HCT116 (cell line): ENCODE data around the gene PRKG1. TPM values are rescaled to one million over a fixed set of nuclear protein-coding genes. Genes with fewer than 3 reads are reported as not detected.

ENCODE experiments used
- ATAC-seq: fragments of 200-7000 bp; cut with Tn5 transposase; 2 replicates; pipeline ENCODE4 v1.9.1; 2020; ENCODE audit warnings: mild to moderate bottlenecking, moderate library complexity
- BruUV-seq: library from RNA; stranded (reverse); fragments of 400-500 nt; replicated peaks from 2 replicates; lab custom pipeline; 2021; lab: Mats Ljungman, UMichigan
- CTCF ChIA-PET: fragments of 300-600 bp; sonication (Branson Sonifier 250); formaldehyde crosslinking; loops from one replicate; lab custom pipeline; 2021; ENCODE audit warnings: antibody characterized with exemption; lab: Charles Lee
- POLR2A ChIA-PET: fragments of 300-600, 350-600 bp; sonication (Branson Sonifier 250); formaldehyde crosslinking; loops from one replicate; lab custom pipeline; 2021; ENCODE audit warnings: antibody characterized with exemption; lab: Charles Lee
- RAD21 ChIA-PET, 2 experiments: fragments of 300-600 bp; sonication (Branson Sonifier 250); formaldehyde crosslinking; loops; one replicate each; lab custom pipeline; 2023; ENCODE audit warnings: low total read pairs in 2 of 2; ENCODE audit not compliant: uncharacterized antibody in 2 of 2, unreplicated experiment in 2 of 2, low non-redundant PET in 1 of 2; lab: Charles Lee
- DNase-seq: peaks from one replicate; pipeline ENCODE4 v3.0.0-alpha.2; 2010; ENCODE audit warnings: low read depth, low spot score
- H2AFZ ChIP-seq: fragments of 200-600 bp; shearing (Covaris generic), sonication (generic); 2 replicates; pipeline ENCODE4 v1.6.1; 2017; ENCODE audit warnings: low read depth, mixed run types, mixed read lengths, antibody characterized with exemption, low read length; ENCODE audit not compliant: poor library complexity, severe bottlenecking
- H3K27ac ChIP-seq: 2 replicates; pipeline ENCODE4 v1.5.1; 2012; ENCODE audit warnings: low read depth, low read length
- H3K27me3 ChIP-seq: fragments of 200-600 bp; sonication (generic); 2 replicates; pipeline ENCODE4 v1.6.1; 2016; ENCODE audit warnings: mixed run types, low read length, mixed read lengths; ENCODE audit not compliant: insufficient read depth
- H3K36me3 ChIP-seq, 2 experiments: fragments of 200-500 bp in 1 of 2; fragments of 200-600 bp in 1 of 2; sonication (Bioruptor generic) in 1 of 2; sonication (generic) in 1 of 2; 2 replicates each; pipeline versions ENCODE4 v1.5.1 to v1.6.1; 2014 to 2016; ENCODE audit warnings: low read length in 2 of 2, inconsistent platforms in 1 of 2, mixed read lengths in 1 of 2, mixed run types in 1 of 2; ENCODE audit not compliant: insufficient read depth in 2 of 2, control insufficient read depth in 1 of 2
- H3K4me1 ChIP-seq, 2 experiments: fragments of 200-600 bp in 1 of 2; sonication (generic) in 1 of 2; 2 replicates each; pipeline versions ENCODE4 v1.5.1 to v1.6.1; 2012 to 2017; ENCODE audit warnings: low read length in 2 of 2, inconsistent platforms in 1 of 2, mild to moderate bottlenecking in 1 of 2, mixed read lengths in 1 of 2, mixed run types in 1 of 2, moderate library complexity in 1 of 2; ENCODE audit not compliant: insufficient read depth in 2 of 2, control insufficient read depth in 1 of 2
- H3K4me2 ChIP-seq: fragments of 200-600 bp; sonication (generic); 2 replicates; pipeline ENCODE4 v1.6.1; 2017; ENCODE audit warnings: mixed run types, low read length, mixed read lengths
- H3K4me3 ChIP-seq, 2 experiments: fragments of 200-600 bp in 1 of 2; sonication (generic) in 1 of 2; replicated peaks in 1 of 2; 2 replicates each; pipeline ENCODE4 v1.5.1; 2011 to 2016; ENCODE audit warnings: low read length in 2 of 2, control low read depth in 1 of 2, low read depth in 1 of 2, mild to moderate bottlenecking in 1 of 2, mixed read lengths in 1 of 2, mixed run types in 1 of 2
- H3K79me2 ChIP-seq: fragments of 200-600 bp; sonication (generic); 2 replicates; pipeline ENCODE4 v1.6.1; 2017; ENCODE audit warnings: mild to moderate bottlenecking, mixed run types, low read length, moderate library complexity, mixed read lengths; ENCODE audit not compliant: insufficient read depth
- H3K9ac ChIP-seq: fragments of 200-600 bp; sonication (generic); 2 replicates; pipeline ENCODE4 v1.6.1; 2016; ENCODE audit warnings: low read length, mixed read lengths
- H3K9me2 ChIP-seq: fragments of 200-600 bp; sonication (generic), shearing (Covaris generic); 2 replicates; pipeline ENCODE4 v1.6.1; 2017; ENCODE audit warnings: mixed run types, mild to moderate bottlenecking, moderate library complexity; ENCODE audit not compliant: insufficient read depth
- H3K9me3 ChIP-seq, 2 experiments: fragments of 200-500 bp in 1 of 2; fragments of 200-600 bp in 1 of 2; sonication (Bioruptor generic) in 1 of 2; sonication (generic) in 1 of 2; 2 replicates each; pipeline ENCODE4 v1.6.1; 2014 to 2017; ENCODE audit warnings: low read length in 2 of 2, mixed read lengths in 2 of 2, inconsistent platforms in 1 of 2, low read depth in 1 of 2, mild to moderate bottlenecking in 1 of 2, mixed run types in 1 of 2, moderate library complexity in 1 of 2; ENCODE audit not compliant: control insufficient read depth in 1 of 2, insufficient read depth in 1 of 2
- H4K20me1 ChIP-seq: fragments of 200-600 bp; sonication (generic), shearing (Covaris generic); 2 replicates; pipeline ENCODE4 v1.6.1; 2017; ENCODE audit warnings: mixed run types, mild to moderate bottlenecking, moderate library complexity; ENCODE audit not compliant: insufficient read depth
- CBX3 ChIP-seq: IDR thresholded peaks from 2 replicates; pipeline ENCODE4 v1.6.1; 2012; ENCODE audit warnings: low read depth
- EGR1 ChIP-seq: IDR thresholded peaks from 2 replicates; pipeline ENCODE4 v1.6.1; 2012; ENCODE audit warnings: low read depth
- ELF1 ChIP-seq: IDR thresholded peaks from 2 replicates; pipeline ENCODE4 v1.6.1; 2012; ENCODE audit warnings: low read depth, borderline replicate concordance
- EZH2phosphoT487 ChIP-seq: fragments of 200-600 bp; IDR thresholded peaks from 2 replicates; pipeline ENCODE4 v1.6.1; 2018; ENCODE audit warnings: antibody characterized with exemption, borderline replicate concordance
- JUND ChIP-seq: IDR thresholded peaks from 2 replicates; pipeline ENCODE4 v1.6.1; 2012
- SIN3A ChIP-seq: IDR thresholded peaks from 2 replicates; pipeline ENCODE4 v1.6.1; 2012; ENCODE audit warnings: low read depth
- TCF7L2 ChIP-seq: IDR thresholded peaks from 2 replicates; pipeline ENCODE4 v1.7.0; 2011; ENCODE audit warnings: borderline replicate concordance, inconsistent platforms; ENCODE audit not compliant: insufficient read depth, insufficient read length; ENCODE audit errors: extremely low read depth
- intact Hi-C: fragments of 100-400 bp; cut with micrococcal nuclease; formaldehyde crosslinking; loops from 2 replicates; pipeline ENCODE4 v1.10.0; 2022
- total RNA-seq: library from RNA; stranded (reverse); gene quantifications from one replicate; pipeline ENCODE4 v1.2.1, GENCODE V29; 2021; ENCODE audit not compliant: unreplicated experiment
- TF ChIP-seq, protein P1 (sequence below): IDR thresholded peaks from 2 replicates; pipeline ENCODE4 v1.6.1; 2011; ENCODE audit warnings: mild to moderate bottlenecking, low read length, moderate library complexity; ENCODE audit not compliant: insufficient replicate concordance; ENCODE audit errors: extremely low read depth
- TF ChIP-seq, protein P2 (sequence below): IDR thresholded peaks from 2 replicates; pipeline ENCODE4 v1.6.1; 2012
- TF ChIP-seq, protein P3 (sequence below), 3 experiments: fragments of 200-600 bp in 1 of 3; sonication (generic) in 1 of 3; IDR thresholded peaks in 2 of 3; conservative IDR thresholded peaks in 1 of 3; 2 replicates each; pipeline ENCODE4 v1.5.1; 2012 to 2017; ENCODE audit warnings: low read depth in 2 of 3, low read length in 2 of 3, antibody characterized with exemption in 1 of 3, borderline replicate concordance in 1 of 3, control low read depth in 1 of 3, mild to moderate bottlenecking in 1 of 3, mixed read lengths in 1 of 3, mixed run types in 1 of 3, moderate library complexity in 1 of 3; ENCODE audit not compliant: insufficient read depth in 1 of 3

The PRKG1 gene
- total RNA-seq, 1 experiment from 2014 or later, result 1.4 TPM

DNA sequence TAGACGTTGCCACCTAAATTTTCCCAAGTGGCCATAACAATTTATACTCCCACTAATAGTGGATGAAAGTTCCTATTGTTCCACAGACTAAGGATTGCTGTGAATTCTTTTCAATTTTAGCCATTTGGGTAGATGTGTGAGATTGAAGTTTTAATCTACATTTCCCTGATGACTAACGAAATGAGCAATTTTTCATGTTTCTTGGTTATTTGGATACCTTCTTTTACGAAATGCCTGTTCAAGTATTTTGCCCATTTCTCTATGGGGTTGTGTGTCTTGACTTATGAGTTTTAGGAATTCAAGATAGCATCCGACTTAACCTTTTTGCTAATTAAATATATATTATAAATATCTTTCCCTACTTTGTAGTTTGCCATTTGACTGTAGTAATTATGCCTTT is 16.4 kb upstream of the PRKG1 start:
- no peaks in the 10 kb centered on the region for H3K79me2 ChIP-seq
- TF ChIP-seq CBX3 (no peak), JUND (no peak), SIN3A (no peak), EZH2phosphoT487 (no peak), ELF1 (no peak), EGR1 (no peak), TCF7L2 (no peak)
- TF ChIP-seq, protein P1, sequence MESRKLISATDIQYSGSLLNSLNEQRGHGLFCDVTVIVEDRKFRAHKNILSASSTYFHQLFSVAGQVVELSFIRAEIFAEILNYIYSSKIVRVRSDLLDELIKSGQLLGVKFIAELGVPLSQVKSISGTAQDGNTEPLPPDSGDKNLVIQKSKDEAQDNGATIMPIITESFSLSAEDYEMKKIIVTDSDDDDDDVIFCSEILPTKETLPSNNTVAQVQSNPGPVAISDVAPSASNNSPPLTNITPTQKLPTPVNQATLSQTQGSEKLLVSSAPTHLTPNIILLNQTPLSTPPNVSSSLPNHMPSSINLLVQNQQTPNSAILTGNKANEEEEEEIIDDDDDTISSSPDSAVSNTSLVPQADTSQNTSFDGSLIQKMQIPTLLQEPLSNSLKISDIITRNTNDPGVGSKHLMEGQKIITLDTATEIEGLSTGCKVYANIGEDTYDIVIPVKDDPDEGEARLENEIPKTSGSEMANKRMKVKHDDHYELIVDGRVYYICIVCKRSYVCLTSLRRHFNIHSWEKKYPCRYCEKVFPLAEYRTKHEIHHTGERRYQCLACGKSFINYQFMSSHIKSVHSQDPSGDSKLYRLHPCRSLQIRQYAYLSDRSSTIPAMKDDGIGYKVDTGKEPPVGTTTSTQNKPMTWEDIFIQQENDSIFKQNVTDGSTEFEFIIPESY, result no peak
- TF ChIP-seq, protein P2, sequence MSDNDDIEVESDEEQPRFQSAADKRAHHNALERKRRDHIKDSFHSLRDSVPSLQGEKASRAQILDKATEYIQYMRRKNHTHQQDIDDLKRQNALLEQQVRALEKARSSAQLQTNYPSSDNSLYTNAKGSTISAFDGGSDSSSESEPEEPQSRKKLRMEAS, result no peak
- TF ChIP-seq, protein P3, sequence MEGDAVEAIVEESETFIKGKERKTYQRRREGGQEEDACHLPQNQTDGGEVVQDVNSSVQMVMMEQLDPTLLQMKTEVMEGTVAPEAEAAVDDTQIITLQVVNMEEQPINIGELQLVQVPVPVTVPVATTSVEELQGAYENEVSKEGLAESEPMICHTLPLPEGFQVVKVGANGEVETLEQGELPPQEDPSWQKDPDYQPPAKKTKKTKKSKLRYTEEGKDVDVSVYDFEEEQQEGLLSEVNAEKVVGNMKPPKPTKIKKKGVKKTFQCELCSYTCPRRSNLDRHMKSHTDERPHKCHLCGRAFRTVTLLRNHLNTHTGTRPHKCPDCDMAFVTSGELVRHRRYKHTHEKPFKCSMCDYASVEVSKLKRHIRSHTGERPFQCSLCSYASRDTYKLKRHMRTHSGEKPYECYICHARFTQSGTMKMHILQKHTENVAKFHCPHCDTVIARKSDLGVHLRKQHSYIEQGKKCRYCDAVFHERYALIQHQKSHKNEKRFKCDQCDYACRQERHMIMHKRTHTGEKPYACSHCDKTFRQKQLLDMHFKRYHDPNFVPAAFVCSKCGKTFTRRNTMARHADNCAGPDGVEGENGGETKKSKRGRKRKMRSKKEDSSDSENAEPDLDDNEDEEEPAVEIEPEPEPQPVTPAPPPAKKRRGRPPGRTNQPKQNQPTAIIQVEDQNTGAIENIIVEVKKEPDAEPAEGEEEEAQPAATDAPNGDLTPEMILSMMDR (IDR thresholded peaks at IDR 0.05 in 2 of 3, conservative IDR thresholded peaks at IDR 0.05 in 1 of 3; ENCODE audit: borderline replicate concordance in 1 of 3, insufficient read depth in 1 of 3, low read depth in 2 of 3, low read length in 2 of 3), result no peak
- TF ChIP-seq, all 23 proteins: peak for 0
- H4K20me1 ChIP-seq, result no peaks in the 10 kb centered on the region
- ChIA-PET CTCF (no interaction called here), RAD21 (no interaction called here), POLR2A (no interaction called here)
- intact Hi-C loops, result no loop called here
- no peak overlapping the region for H2AFZ ChIP-seq
- no peaks in the 10 kb centered on the region for H3K36me3 ChIP-seq
- H3K4me2 ChIP-seq, result no peak overlapping the region
- BruUV-seq, result no TSS peak
- no peak for DNase-seq
- no peak overlapping the region for H3K9ac ChIP-seq
- H3K4me1 ChIP-seq, result no peaks in the 10 kb centered on the region
- no peaks in the 10 kb centered on the region for H3K9me2 ChIP-seq
- no peak overlapping the region for H3K4me3 ChIP-seq
- no peak overlapping the region for H3K27ac ChIP-seq
- no peaks in the 10 kb centered on the region; a peak in 1 of 4 replicates for H3K9me3 ChIP-seq
- ATAC-seq, result no peak
- H3K27me3 ChIP-seq, result peaks cover 18% of the 10 kb centered on the region
